Measurements from ENCODE around the gene USP31.

Gene USP31

GRCh38 chr16:23014592-23014991 lies 134.7 kb downstream of the USP31 start:
- no peak overlapping the region for H3K27ac ChIP-seq
- no peak for TF ChIP-seq CTCF (conservative IDR thresholded peaks at IDR 0.05)

All from VCaP (cell line).